Smooth muscle cell (in vitro differentiated cells): ENCODE measurements around the gene POLRMT. TPM values are rescaled to one million over a fixed set of nuclear protein-coding genes. Genes with fewer than 3 reads are reported as not detected.

Source experiments
- DNase-seq: peaks from one replicate; lab custom pipeline; 2025; ENCODE audit not compliant: unreplicated experiment; lab: John Stamatoyannopoulos, UW
- H2AFZ ChIP-seq: fragments of 200-600 bp; sonication (generic); 2 replicates; pipeline ENCODE4 v1.6.0; 2016; ENCODE audit warnings: antibody characterized with exemption, low read depth, mild to moderate bottlenecking
- H3F3A ChIP-seq: fragments of 200-600 bp; sonication (generic); 2 replicates; pipeline ENCODE4 v1.6.0; 2017; ENCODE audit warnings: antibody characterized with exemption, low read depth
- H3K27ac ChIP-seq: fragments of 200-600 bp; sonication (generic); 2 replicates; pipeline ENCODE4 v1.5.1; 2016; ENCODE audit warnings: low read depth, mild to moderate bottlenecking
- H3K27me3 ChIP-seq: fragments of 200-600 bp; sonication (generic); 2 replicates; pipeline ENCODE4 v1.6.1; 2016; ENCODE audit warnings: low read depth, mild to moderate bottlenecking
- H3K36me3 ChIP-seq: fragments of 200-600 bp; sonication (generic); 2 replicates; pipeline ENCODE4 v1.5.1; 2016; ENCODE audit warnings: low read depth
- H3K4me1 ChIP-seq: fragments of 200-600 bp; sonication (generic); 2 replicates; pipeline ENCODE4 v1.5.1; 2016; ENCODE audit warnings: low read depth
- H3K4me2 ChIP-seq: fragments of 200-600 bp; sonication (generic); 2 replicates; pipeline ENCODE4 v1.6.0; 2016; ENCODE audit warnings: mild to moderate bottlenecking
- H3K4me3 ChIP-seq: fragments of 200-600 bp; sonication (generic); 2 replicates; pipeline ENCODE4 v1.5.1; 2016; ENCODE audit warnings: mild to moderate bottlenecking
- H3K79me2 ChIP-seq: fragments of 200-600 bp; sonication (generic); 2 replicates; pipeline ENCODE4 v1.6.0; 2016; ENCODE audit warnings: low read depth, mild to moderate bottlenecking
- H3K9ac ChIP-seq: fragments of 200-600 bp; sonication (generic); 2 replicates; pipeline ENCODE4 v1.6.0; 2016; ENCODE audit warnings: low read depth
- H3K9me3 ChIP-seq: fragments of 200-600 bp; sonication (generic); replicated peaks from 2 replicates; pipeline ENCODE4 v1.5.1; 2016; ENCODE audit warnings: low read depth
- H4K20me1 ChIP-seq: fragments of 200-600 bp; sonication (generic); 2 replicates; pipeline ENCODE4 v1.6.0; 2016; ENCODE audit warnings: low read depth
- CTCF ChIP-seq: fragments of 200-600 bp; sonication (generic); IDR thresholded peaks from 2 replicates; pipeline ENCODE4 v1.5.1; 2017; ENCODE audit warnings: borderline replicate concordance, mild to moderate bottlenecking, antibody characterized with exemption; ENCODE audit not compliant: insufficient read depth, poor library complexity, severe bottlenecking
- WGBS: methylation state at CpG from one replicate; pipeline ENCODE4 v1.1.7; 2016; ENCODE audit warnings: low lambda C conversion rate; 5-methylcytosine and 5-hydroxymethylcytosine counted together
- polyA plus RNA-seq: library from polyadenylated mRNA; unstranded; fragments of >200 nt; fragmentation: Nextera tagmentation; extraction: Ambion mirVana; gene quantifications from 2 replicates; pipeline ENCODE4 v1.2.1, GENCODE V29; 2016
- total RNA-seq: library from RNA; depleted of rRNA; stranded (reverse); fragments of >200 nt; gene quantifications from 2 replicates; pipeline ENCODE4 v1.2.3, GENCODE V29; 2014

POLRMT gene
- total and polyA plus RNA-seq, 2 experiments from 2014 or later = 23.8 to 74.2 TPM

GRCh38 chr19:583968-584239 lies 49.4 kb downstream of the POLRMT start:
- DNase-seq = no peak
- Histone ChIP-seq H3K36me3 (no peaks in the 10 kb centered on the region), H3K4me3 (no peak overlapping the region), H3K27ac (no peak overlapping the region), H3F3A (no peaks in the 10 kb centered on the region), H3K4me2 (no peak overlapping the region), H3K27me3 (peaks cover 10% of the 10 kb centered on the region), H2AFZ (no peak overlapping the region), H4K20me1 (peaks cover 57% of the 10 kb centered on the region), H3K9me3 (no peaks in the 10 kb centered on the region), H3K9ac (no peak overlapping the region), H3K4me1 (no peaks in the 10 kb centered on the region), H3K79me2 (peaks cover 17% of the 10 kb centered on the region)
- WGBS = 82% methylated on average over 5 of the region's 5 CpGs
- no peak for TF ChIP-seq CTCF

GRCh38 chr19:583198-583967 lies 50.0 kb downstream of the POLRMT start:
- H3K9me3 ChIP-seq = no peaks in the 10 kb centered on the region
- H3K4me3 ChIP-seq = no peak overlapping the region
- peaks cover 22% of the 10 kb centered on the region for H3K79me2 ChIP-seq
- no peaks in the 10 kb centered on the region for H3K4me1 ChIP-seq
- no peaks in the 10 kb centered on the region for H3K36me3 ChIP-seq
- WGBS = 91% methylated on average over 27 of the region's 27 CpGs
- DNase-seq = no peak
- H4K20me1 ChIP-seq = peaks cover 63% of the 10 kb centered on the region
- TF ChIP-seq CTCF = no peak
- H3K4me2 ChIP-seq = no peak overlapping the region
- H2AFZ ChIP-seq = no peak overlapping the region
- H3K27me3 ChIP-seq = peaks cover 5% of the 10 kb centered on the region
- no peaks in the 10 kb centered on the region for H3F3A ChIP-seq
- H3K9ac ChIP-seq = no peak overlapping the region
- H3K27ac ChIP-seq = peak overlapping the region; percentile 33

GRCh38 chr19:582497-583197 lies 50.7 kb downstream of the POLRMT start:
- Histone ChIP-seq H3K27me3 (no peaks in the 10 kb centered on the region), H2AFZ (no peak overlapping the region), H3K4me1 (no peaks in the 10 kb centered on the region), H3K9me3 (no peaks in the 10 kb centered on the region), H3F3A (no peaks in the 10 kb centered on the region), H3K9ac (no peak overlapping the region), H3K79me2 (peaks cover 29% of the 10 kb centered on the region), H3K4me3 (no peak overlapping the region), H3K36me3 (no peaks in the 10 kb centered on the region), H3K4me2 (no peak overlapping the region), H3K27ac (peak overlapping the region; percentile 33), H4K20me1 (peaks cover 70% of the 10 kb centered on the region)
- no peak for TF ChIP-seq CTCF
- 67% methylated on average over 30 of the region's 31 CpGs for WGBS
- DNase-seq = no peak
